HG02763 (cell line): ENCODE measurements around the gene IQCN.

Experiments used
- ATAC-seq: cut with Tn5 transposase; IDR thresholded peaks from one replicate; pipeline ENCODE4 v1.9.1; 2021; ENCODE audit warnings: mild to moderate bottlenecking, moderate library complexity; ENCODE audit not compliant: unreplicated experiment

Gene IQCN

GRCh38 chr19:18289471-18290301, 15.4 kb upstream of the IQCN start:
- no peak for ATAC-seq

- ATAC-seq, result no peak
Measured at GRCh38 chr19:18287836-18288772, 13.9 kb upstream of the IQCN start.

GRCh38 chr19:18286973-18287635, 12.9 kb upstream of the IQCN start:
- ATAC-seq, result no peak

GRCh38 chr19:18284712-18285360, 10.6 kb upstream of the IQCN start:
- ATAC-seq, result no peak

- no peak for ATAC-seq
Measured at GRCh38 chr19:18283338-18283737, 9.1 kb upstream of the IQCN start.

- ATAC-seq, result no peak
Measured at GRCh38 chr19:18282788-18283141, 8.5 kb upstream of the IQCN start.

GRCh38 chr19:18282021-18282787, 8.0 kb upstream of the IQCN start:
- no peak for ATAC-seq

- ATAC-seq, result peak; percentile 65
Measured at GRCh38 chr19:18281082-18282020, 7.1 kb upstream of the IQCN start, which contains the start of gene JUND. Gene JUND (minus strand): TSS chr19:18281622. CDS start chr19:18281484, 138 bp downstream.

GRCh38 chr19:18280247-18281081, 6.2 kb upstream of the IQCN start:
- no peak for ATAC-seq

- peak; percentile 17 for ATAC-seq
Measured at GRCh38 chr19:18279516-18280246, 5.4 kb upstream of the IQCN start.

- no peak for ATAC-seq
Measured at GRCh38 chr19:18279266-18279515, 4.9 kb upstream of the IQCN start.

GRCh38 chr19:18278521-18279265, 4.4 kb upstream of the IQCN start:
- no peak for ATAC-seq

- no peak for ATAC-seq
Measured at GRCh38 chr19:18274781-18275356, 617 bp upstream of the IQCN start.

- no peak for ATAC-seq
Measured at GRCh38 chr19:18273561-18274218, 562 bp downstream of the IQCN start.

- ATAC-seq, result no peak
Measured at GRCh38 chr19:18271433-18271841, 2.8 kb downstream of the IQCN start.

GRCh38 chr19:18270326-18270725, 3.9 kb downstream of the IQCN start:
- no peak for ATAC-seq
